DND-41 (cell line): ENCODE data around the gene CHI3L2.

Experiments used
- ATAC-seq: fragments of 200-7000 bp; cut with Tn5 transposase; 3 replicates; pipeline ENCODE4 v1.9.1; 2021; ENCODE audit warnings: low read depth; ENCODE audit not compliant: insufficient read depth
- DNase-seq: peaks from one replicate; pipeline ENCODE4 v3.0.0-alpha.2; 2020
- H2AFZ ChIP-seq: 2 replicates; pipeline ENCODE4 v1.6.0; 2012; ENCODE audit warnings: low read depth, low read length
- H3K27ac ChIP-seq: 2 replicates; pipeline ENCODE4 v1.5.1; 2012; ENCODE audit warnings: low read length, inconsistent platforms
- H3K27me3 ChIP-seq: fragments of 200-600 bp; sonication (generic); 2 replicates; pipeline ENCODE4 v1.6.0; 2012; ENCODE audit warnings: low read length, mild to moderate bottlenecking, inconsistent platforms; ENCODE audit not compliant: insufficient read depth, poor library complexity
- H3K36me3 ChIP-seq: 2 replicates; pipeline ENCODE4 v1.5.1; 2012; ENCODE audit warnings: low read length, inconsistent platforms; ENCODE audit not compliant: insufficient read depth
- H3K4me1 ChIP-seq: 2 replicates; pipeline ENCODE4 v1.5.1; 2012; ENCODE audit warnings: mild to moderate bottlenecking, low read length; ENCODE audit not compliant: insufficient read depth
- H3K4me2 ChIP-seq: 2 replicates; pipeline ENCODE4 v1.6.0; 2012; ENCODE audit warnings: mild to moderate bottlenecking, moderate library complexity, low read length, inconsistent platforms; ENCODE audit not compliant: insufficient read depth
- H3K4me3 ChIP-seq, 2 experiments: fragments of 200-600 bp in 1 of 2; shearing (Covaris generic) in 1 of 2; 2 replicates each; pipeline ENCODE4 v1.5.1; 2012 to 2016; ENCODE audit warnings: inconsistent platforms in 2 of 2, low read length in 2 of 2, mild to moderate bottlenecking in 2 of 2, low read depth in 1 of 2, moderate library complexity in 1 of 2
- H3K79me2 ChIP-seq: 2 replicates; pipeline ENCODE4 v1.6.0; 2012; ENCODE audit warnings: low read length, inconsistent platforms; ENCODE audit not compliant: insufficient read depth
- H3K9ac ChIP-seq: 2 replicates; pipeline ENCODE4 v1.6.0; 2012; ENCODE audit warnings: low read depth, mild to moderate bottlenecking, inconsistent platforms, low read length, moderate library complexity
- H3K9me3 ChIP-seq: 2 replicates; pipeline ENCODE4 v1.5.1; 2012; ENCODE audit warnings: low read length, moderate library complexity, mild to moderate bottlenecking, inconsistent platforms; ENCODE audit not compliant: insufficient read depth, severe bottlenecking
- H4K20me1 ChIP-seq: 2 replicates; pipeline ENCODE4 v1.6.0; 2012; ENCODE audit warnings: low read length; ENCODE audit not compliant: insufficient read depth
- EZH2 ChIP-seq: IDR thresholded peaks from 3 replicates; pipeline ENCODE4 v1.6.1; 2012; ENCODE audit warnings: borderline replicate concordance, low read depth, mild to moderate bottlenecking, moderate library complexity, low read length, inconsistent platforms; ENCODE audit not compliant: severe bottlenecking
- TF ChIP-seq, protein P1 (sequence below): IDR thresholded peaks from 2 replicates; pipeline ENCODE4 v1.5.1; 2012; ENCODE audit warnings: borderline replicate concordance, low read length, moderate library complexity, mild to moderate bottlenecking; ENCODE audit not compliant: poor library complexity, severe bottlenecking; ENCODE audit errors: extremely low read depth

Gene CHI3L2

DNA sequence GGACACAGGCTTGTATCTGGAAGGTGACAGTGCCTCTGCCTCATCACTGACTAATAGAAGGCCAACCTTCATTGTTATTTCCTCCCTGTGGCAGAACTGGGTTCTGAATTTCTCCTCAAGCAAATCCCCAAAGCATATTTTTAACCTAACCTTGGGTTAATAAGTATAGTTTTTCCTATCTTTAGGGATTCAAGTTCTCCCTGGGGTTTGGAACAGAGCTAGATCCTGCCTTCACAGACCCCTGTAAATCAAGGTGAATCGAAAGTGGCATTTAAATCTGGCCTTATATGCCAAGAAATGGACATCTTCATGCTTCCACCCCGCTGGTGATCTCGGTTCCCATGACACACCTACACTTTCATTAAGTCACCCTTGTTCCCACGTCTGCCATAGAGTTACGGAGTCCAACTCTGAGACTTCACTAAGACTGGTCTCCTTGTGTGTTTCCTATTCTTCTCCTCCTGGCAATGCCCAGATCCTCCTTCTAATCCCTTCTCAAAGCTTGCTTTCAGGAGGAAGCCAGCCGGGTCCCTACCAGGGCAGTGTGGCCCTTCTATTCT lies 4.3 kb upstream of the CHI3L2 start:
- Histone ChIP-seq H3K36me3 (no peaks in the 10 kb centered on the region), H2AFZ (peak overlapping the region; percentile 41; the same call in 1 of the 2 replicates), H3K4me1 (peaks cover 99% of the 10 kb centered on the region), H3K4me2 (peak overlapping the region; percentile 61), H3K4me3 (peak overlapping the region in 1 of 2 experiments; percentile 47; a peak in 1 of 4 replicates), H3K79me2 (peaks cover 54% of the 10 kb centered on the region), H3K27ac (peak overlapping the region; percentile 97), H3K9me3 (no peaks in the 10 kb centered on the region), H4K20me1 (no peaks in the 10 kb centered on the region), H3K9ac (peak overlapping the region; percentile 67), H3K27me3 (no peaks in the 10 kb centered on the region)
- no peak for TF ChIP-seq EZH2
- TF ChIP-seq, protein P1, sequence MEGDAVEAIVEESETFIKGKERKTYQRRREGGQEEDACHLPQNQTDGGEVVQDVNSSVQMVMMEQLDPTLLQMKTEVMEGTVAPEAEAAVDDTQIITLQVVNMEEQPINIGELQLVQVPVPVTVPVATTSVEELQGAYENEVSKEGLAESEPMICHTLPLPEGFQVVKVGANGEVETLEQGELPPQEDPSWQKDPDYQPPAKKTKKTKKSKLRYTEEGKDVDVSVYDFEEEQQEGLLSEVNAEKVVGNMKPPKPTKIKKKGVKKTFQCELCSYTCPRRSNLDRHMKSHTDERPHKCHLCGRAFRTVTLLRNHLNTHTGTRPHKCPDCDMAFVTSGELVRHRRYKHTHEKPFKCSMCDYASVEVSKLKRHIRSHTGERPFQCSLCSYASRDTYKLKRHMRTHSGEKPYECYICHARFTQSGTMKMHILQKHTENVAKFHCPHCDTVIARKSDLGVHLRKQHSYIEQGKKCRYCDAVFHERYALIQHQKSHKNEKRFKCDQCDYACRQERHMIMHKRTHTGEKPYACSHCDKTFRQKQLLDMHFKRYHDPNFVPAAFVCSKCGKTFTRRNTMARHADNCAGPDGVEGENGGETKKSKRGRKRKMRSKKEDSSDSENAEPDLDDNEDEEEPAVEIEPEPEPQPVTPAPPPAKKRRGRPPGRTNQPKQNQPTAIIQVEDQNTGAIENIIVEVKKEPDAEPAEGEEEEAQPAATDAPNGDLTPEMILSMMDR: no peak
- DNase-seq: no peak
- no peak for ATAC-seq

DNA sequence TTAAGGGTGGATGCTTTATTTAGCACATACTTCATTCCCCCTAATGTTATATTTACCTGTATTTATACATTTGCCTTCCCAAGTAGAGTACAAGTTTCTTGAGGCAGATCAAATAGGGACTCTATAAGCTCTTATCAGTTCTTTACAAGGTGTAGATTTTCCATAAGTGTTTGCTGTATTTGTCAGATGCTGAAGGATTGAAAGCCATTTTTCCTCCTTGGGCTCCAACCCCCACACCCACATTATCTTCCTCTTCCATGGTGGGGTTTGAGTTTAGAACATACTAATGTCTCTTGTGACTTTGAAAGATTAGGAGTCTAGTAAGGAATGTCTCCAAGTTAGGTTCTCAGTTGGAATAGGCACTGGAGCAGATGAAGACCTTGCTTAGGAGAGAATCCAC lies 2.4 kb upstream of the CHI3L2 start:
- Histone ChIP-seq H3K79me2 (peaks cover 55% of the 10 kb centered on the region), H3K27me3 (no peaks in the 10 kb centered on the region), H3K4me2 (peak overlapping the region; percentile 61), H2AFZ (peak overlapping the region; percentile 14), H3K4me1 (peaks cover 98% of the 10 kb centered on the region), H3K4me3 (peak overlapping the region in 1 of 2 experiments; percentile 38; a peak in 2 of 4 replicates), H3K9me3 (no peaks in the 10 kb centered on the region), H3K36me3 (no peaks in the 10 kb centered on the region), H3K9ac (peak overlapping the region; percentile 66), H3K27ac (peak overlapping the region; percentile 99), H4K20me1 (no peaks in the 10 kb centered on the region)
- DNase-seq (no peak), ATAC-seq (no peak)
- TF ChIP-seq EZH2: no peak
- TF ChIP-seq, protein P1: no peak

- Histone ChIP-seq H2AFZ (peak overlapping the region; percentile 48; the same call in 1 of the 2 replicates), H3K27me3 (no peaks in the 10 kb centered on the region), H4K20me1 (no peaks in the 10 kb centered on the region), H3K9ac (peak overlapping the region; percentile 66), H3K36me3 (peaks cover 3% of the 10 kb centered on the region; the same call in 1 of the 2 replicates), H3K27ac (peak overlapping the region; percentile 99), H3K79me2 (peaks cover 55% of the 10 kb centered on the region), H3K9me3 (no peaks in the 10 kb centered on the region), H3K4me2 (peak overlapping the region; percentile 61), H3K4me1 (peaks cover 98% of the 10 kb centered on the region), H3K4me3 (peak overlapping the region in 1 of 2 experiments; percentile 38; a peak in 2 of 4 replicates)
- TF ChIP-seq EZH2: no peak
- TF ChIP-seq, protein P1: no peak
- ATAC-seq (peak; percentile 65), DNase-seq (peak; percentile 80)
Measured at GRCh38 chr1:111225717-111226400, 1.7 kb upstream of the CHI3L2 start.
